ENCODE data around the gene JDP2.

DNA sequence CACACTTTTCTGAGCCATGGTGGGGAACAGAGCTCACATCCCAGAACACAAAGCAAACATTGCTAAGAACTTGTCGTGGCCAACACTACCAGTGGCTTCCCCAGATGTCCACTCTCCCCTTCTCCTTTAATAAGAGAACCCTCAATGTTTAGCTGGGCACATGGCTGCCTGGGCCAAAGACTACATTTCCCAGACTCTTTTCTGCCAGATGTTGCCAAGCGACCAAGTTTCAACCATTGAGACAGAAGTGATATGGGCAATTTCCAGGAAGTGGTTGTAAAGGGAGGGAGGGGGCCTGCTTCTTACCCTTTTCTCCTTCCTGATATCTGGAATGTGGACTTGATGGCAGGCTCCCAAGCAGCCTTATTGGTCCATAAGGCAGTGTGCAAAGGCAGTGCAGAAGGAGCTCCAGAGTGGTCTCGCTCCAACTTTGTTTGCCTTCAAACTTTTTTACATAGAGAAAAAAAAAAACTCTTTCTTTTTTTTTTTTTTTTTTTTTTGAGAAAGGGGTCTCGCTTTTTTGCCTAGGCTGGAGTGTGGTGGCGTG lies 24.9 kb upstream of the JDP2 start:
- TF ChIP-seq POLR2A (IDR thresholded peaks at IDR 0.05; ENCODE audit: low read length) (no peak), GATA1 (IDR thresholded peaks at IDR 0.05; ENCODE audit: low read depth, low read length) (no peak)

Measured in erythroblast (primary cell).